Endothelial cell of umbilical vein (primary cell): ENCODE measurements around the gene BHLHA15. TPM values are rescaled to one million over a fixed set of nuclear protein-coding genes. Genes with fewer than 3 reads are reported as not detected.

ENCODE experiments used
- BruUV-seq: library from RNA; stranded (reverse); fragments of 400-500 nt; replicated peaks from 2 replicates; lab custom pipeline; 2021; lab: Mats Ljungman, UMichigan
- CTCF ChIA-PET: fragments of 300-600, 350-600 bp; sonication (Branson Sonifier 250); formaldehyde crosslinking; loops from one replicate; lab custom pipeline; 2021; ENCODE audit warnings: antibody characterized with exemption, inconsistent platforms; lab: Charles Lee
- POLR2A ChIA-PET: fragments of 300-600, 350-600 bp; sonication (Branson Sonifier 250); formaldehyde crosslinking; loops from one replicate; lab custom pipeline; 2021; ENCODE audit warnings: antibody characterized with exemption, inconsistent platforms; lab: Charles Lee
- DNase-seq: peaks from one replicate; pipeline ENCODE4 v3.0.0-alpha.2; 2011; ENCODE audit warnings: low read depth, low spot score
- FAIRE-seq: peaks from 2 replicates; lab custom pipeline; 2011; peaks lifted over from hg19 to GRCh38; lab: Jason Lieb, UNC
- H2AFZ ChIP-seq: 2 replicates; pipeline ENCODE4 v1.6.0; 2012; ENCODE audit warnings: low read depth, low read length, control low read depth, inconsistent platforms
- H3K27ac ChIP-seq: 2 replicates; pipeline ENCODE4 v1.5.1; 2011; ENCODE audit warnings: low read depth, mild to moderate bottlenecking, control low read depth, low read length, moderate library complexity; ENCODE audit not compliant: insufficient read depth
- H3K27me3 ChIP-seq, 2 experiments: 2 replicates each; pipeline versions ENCODE4 v1.6.0 to v1.6.1; 2011; ENCODE audit warnings: low read length in 2 of 2, mixed read lengths in 1 of 2; ENCODE audit not compliant: control insufficient read depth in 2 of 2, insufficient read depth in 2 of 2
- H3K36me3 ChIP-seq, 2 experiments: 2 replicates in 1 of 2; 3 replicates in 1 of 2; pipeline ENCODE4 v1.5.1; 2011; ENCODE audit warnings: low read length in 2 of 2, mild to moderate bottlenecking in 1 of 2, moderate library complexity in 1 of 2; ENCODE audit not compliant: control insufficient read depth in 2 of 2, insufficient read depth in 2 of 2; ENCODE audit errors: extremely low read depth in 1 of 2
- H3K4me1 ChIP-seq: 3 replicates; pipeline ENCODE4 v1.5.1; 2011; ENCODE audit warnings: mild to moderate bottlenecking, low read length; ENCODE audit not compliant: control insufficient read depth, insufficient read depth; ENCODE audit errors: extremely low read depth
- H3K4me2 ChIP-seq: 2 replicates; pipeline ENCODE4 v1.6.1; 2011; ENCODE audit warnings: low read length, control low read depth, mixed read lengths; ENCODE audit not compliant: insufficient read depth
- H3K4me3 ChIP-seq, 3 experiments: fragments of 200-600 bp in 1 of 3; sonication (generic), shearing (Covaris generic) in 1 of 3; replicated peaks in 1 of 3; 2 replicates each; pipeline ENCODE4 v1.5.1; 2011 to 2016; ENCODE audit warnings: control low read depth in 3 of 3, low read length in 3 of 3, mild to moderate bottlenecking in 2 of 3, inconsistent platforms in 1 of 3, low read depth in 1 of 3, moderate library complexity in 1 of 3; ENCODE audit not compliant: insufficient read depth in 1 of 3
- H3K79me2 ChIP-seq: 2 replicates; pipeline ENCODE4 v1.6.0; 2012; ENCODE audit warnings: low read length, inconsistent platforms; ENCODE audit not compliant: control insufficient read depth, insufficient read depth
- H3K9ac ChIP-seq: replicated peaks from 2 replicates; pipeline ENCODE3; 2011; ENCODE audit warnings: low read length, control low read depth; ENCODE audit not compliant: insufficient read depth; ENCODE audit errors: extremely low read depth
- H3K9me1 ChIP-seq: replicated peaks from 3 replicates; pipeline ENCODE4 v1.6.0; 2011; ENCODE audit warnings: mild to moderate bottlenecking, low read length; ENCODE audit not compliant: control insufficient read depth, insufficient read depth; ENCODE audit errors: extremely low read depth
- H3K9me3 ChIP-seq: replicated peaks from 2 replicates; pipeline ENCODE4 v1.5.1; 2012; ENCODE audit warnings: low read length, inconsistent platforms; ENCODE audit not compliant: control insufficient read depth, insufficient read depth
- H4K20me1 ChIP-seq: replicated peaks from 2 replicates; pipeline ENCODE3; 2011; ENCODE audit warnings: mild to moderate bottlenecking, low read length; ENCODE audit not compliant: control insufficient read depth, insufficient read depth; ENCODE audit errors: extremely low read depth
- EZH2 ChIP-seq: IDR thresholded peaks from 2 replicates; pipeline ENCODE4 v1.6.1; 2012; ENCODE audit warnings: borderline replicate concordance, low read depth, mild to moderate bottlenecking, moderate library complexity, low read length, inconsistent platforms; ENCODE audit not compliant: severe bottlenecking
- FOS ChIP-seq: IDR thresholded peaks from 2 replicates; pipeline ENCODE4 v1.6.1; 2011; ENCODE audit warnings: mild to moderate bottlenecking, low read length, moderate library complexity, borderline replicate concordance; ENCODE audit not compliant: insufficient read depth
- GATA2 ChIP-seq: IDR thresholded peaks from 2 replicates; pipeline ENCODE4 v1.7.0; 2011; ENCODE audit warnings: low read depth, mild to moderate bottlenecking, moderate library complexity, mixed read lengths, low read length; ENCODE audit not compliant: insufficient read length, insufficient read depth
- JUN ChIP-seq: IDR thresholded peaks from 2 replicates; pipeline ENCODE4 v1.6.1; 2011; ENCODE audit warnings: borderline replicate concordance, low read depth; ENCODE audit not compliant: insufficient read length, insufficient read depth
- MYC ChIP-seq: IDR thresholded peaks from one replicate; pipeline ENCODE4 v1.6.1; 2011; ENCODE audit warnings: mild to moderate bottlenecking, low read depth, low read length
- POLR2A ChIP-seq: IDR thresholded peaks from 2 replicates; pipeline ENCODE4 v1.6.1; 2012; ENCODE audit warnings: low read depth, mild to moderate bottlenecking, control low read depth, low read length
- POLR2AphosphoS5 ChIP-seq: IDR thresholded peaks from 2 replicates; pipeline ENCODE4 v1.6.1; 2012; ENCODE audit warnings: low read depth, mild to moderate bottlenecking, control low read depth, low read length, moderate library complexity; ENCODE audit not compliant: insufficient read depth
- dilution Hi-C: fragments of 300-500 bp; cut with MboI; formaldehyde crosslinking; loops from one replicate; pipeline ENCODE4 v1.15.0; 2019; ENCODE audit warnings: low sequenced_read_pairs; ENCODE audit not compliant: extremely low pct_ligation_motif_present
- intact Hi-C: fragments of 100-400 bp; cut with micrococcal nuclease; formaldehyde crosslinking; loops from one replicate; pipeline ENCODE4 v1.10.0; 2022
- polyA plus RNA-seq, 4 experiments: library from polyadenylated mRNA; depleted of rRNA in 3 of 4; stranded (reverse) in 3 of 4; unstranded in 1 of 4; fragments of >200 nt; gene quantifications; 2 replicates each; pipeline versions ENCODE4 v1.2.1 to v1.2.3, GENCODE V29; 2011 to 2012; ENCODE audit warnings: missing spikeins in 1 of 4
- total RNA-seq: library from RNA; stranded (reverse); gene quantifications from 2 replicates; pipeline ENCODE4 v1.2.3, GENCODE V29; 2021
- TF ChIP-seq, protein P1 (sequence below): IDR thresholded peaks from 2 replicates; pipeline ENCODE4 v1.6.1; 2011; ENCODE audit not compliant: insufficient read depth, insufficient read length
- TF ChIP-seq, protein P2 (sequence below), 2 donors: IDR thresholded peaks; 1 replicate in 1 of 2; 2 replicates in 1 of 2; pipeline ENCODE4 v1.5.1; 2011; ENCODE audit warnings: low read length in 2 of 2, mild to moderate bottlenecking in 2 of 2, moderate library complexity in 2 of 2, control low read depth in 1 of 2, inconsistent platforms in 1 of 2, low read depth in 1 of 2; ENCODE audit not compliant: insufficient read depth in 1 of 2; ENCODE audit errors: extremely low read depth in 1 of 2

Gene BHLHA15
- total and polyA plus RNA-seq, 2 donors (not counting 3 experiments of a cell fraction or from before 2014, with no cell fraction given), result 0.81 to 1.2 TPM

DNA sequence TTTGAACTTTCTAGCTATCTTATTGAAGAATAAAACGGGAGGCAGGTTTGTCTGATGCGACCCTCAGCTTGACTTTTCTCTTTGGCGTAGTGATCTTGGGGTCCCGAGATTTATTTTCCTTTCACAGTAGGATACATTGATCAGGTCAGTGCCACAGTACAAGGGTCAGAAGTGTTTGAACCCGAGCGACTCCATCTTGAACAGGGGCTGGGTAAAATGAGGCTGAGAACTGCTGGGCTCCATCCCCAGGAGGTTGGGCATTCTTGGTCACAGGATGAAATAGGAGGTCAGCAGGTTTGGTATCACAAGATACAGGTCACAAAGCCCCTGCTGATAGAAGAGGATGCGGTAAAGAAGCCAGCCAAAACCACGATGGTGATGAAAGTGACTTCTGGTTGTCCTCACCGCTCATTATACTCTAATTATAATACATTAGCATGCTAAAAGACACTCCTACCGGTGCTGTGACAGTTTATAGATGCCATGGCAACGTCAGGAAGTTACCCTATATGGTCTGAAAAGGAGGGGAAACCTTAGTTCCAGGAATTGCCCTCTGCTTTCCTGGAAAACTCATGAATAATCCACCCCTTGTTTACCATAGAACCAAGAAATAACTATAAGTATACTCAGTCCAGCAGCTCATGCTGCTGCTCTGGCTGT, 43.8 kb downstream of the BHLHA15 start:
- no peak overlapping the region for H3K4me3 ChIP-seq
- H3K9me1 ChIP-seq, result no peaks in the 10 kb centered on the region
- no peaks in the 10 kb centered on the region for H3K9me3 ChIP-seq
- peaks cover 22% of the 10 kb centered on the region for H3K4me1 ChIP-seq
- no peak overlapping the region for H2AFZ ChIP-seq
- FAIRE-seq (no peak), DNase-seq (no peak)
- no TSS peak for BruUV-seq
- ChIA-PET POLR2A (interaction anchor here (0.6 kb wide), 1 partner anchor 166 kb away, joined by 4 read pairs; no protein-coding TSS in a partner anchor), CTCF (interaction anchor here (1.5 to 3.2 kb wide), 2 partner anchors 12 kb away, joined by 4 to 12 read pairs; no protein-coding TSS in a partner anchor)
- no peaks in the 10 kb centered on the region for H4K20me1 ChIP-seq
- no peak for TF ChIP-seq JUN
- no peak overlapping the region for H3K4me2 ChIP-seq
- peaks cover 27% of the 10 kb centered on the region for H3K79me2 ChIP-seq
- H3K27me3 ChIP-seq, result no peaks in the 10 kb centered on the region
- no peak overlapping the region for H3K9ac ChIP-seq
- intact Hi-C loops (no loop called here), dilution Hi-C loops (no loop called here)
- no peak overlapping the region for H3K27ac ChIP-seq
- H3K36me3 ChIP-seq, result no peaks in the 10 kb centered on the region

DNA sequence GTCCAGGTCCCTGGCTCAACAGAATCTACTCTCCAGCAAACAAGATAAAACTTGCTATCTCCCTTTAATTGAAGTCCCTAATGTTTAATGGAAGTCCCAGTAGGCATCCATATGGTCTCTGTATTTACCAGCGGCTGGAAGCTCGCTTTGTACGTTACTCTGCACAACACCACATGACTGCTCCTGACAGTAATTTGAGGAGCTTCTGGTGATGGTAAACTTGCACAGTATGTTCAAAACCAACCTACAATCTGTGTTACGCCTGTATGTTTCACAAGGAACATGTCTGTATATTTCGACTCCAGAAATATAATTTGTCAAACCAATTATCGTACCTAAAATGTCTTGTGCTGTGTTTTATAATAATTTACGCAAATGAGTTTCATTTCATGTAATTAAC, 45.2 kb downstream of the BHLHA15 start:
- no peak overlapping the region for H2AFZ ChIP-seq
- H3K9ac ChIP-seq, result no peak overlapping the region
- H3K27me3 ChIP-seq, result no peaks in the 10 kb centered on the region
- no peak overlapping the region for H3K27ac ChIP-seq
- no peaks in the 10 kb centered on the region for H3K36me3 ChIP-seq
- ChIA-PET CTCF (interaction anchor here (1.1 to 1.5 kb wide), 2 partner anchors 8 to 11 kb away, joined by 3 to 4 read pairs; no protein-coding TSS in a partner anchor), POLR2A (no interaction called here)
- no peak overlapping the region for H3K4me2 ChIP-seq
- FAIRE-seq (no peak), DNase-seq (no peak)
- peaks cover 22% of the 10 kb centered on the region for H3K79me2 ChIP-seq
- no peaks in the 10 kb centered on the region for H4K20me1 ChIP-seq
- no TSS peak for BruUV-seq
- TF ChIP-seq FOS, result no peak
- no peak for TF ChIP-seq POLR2A
- TF ChIP-seq EZH2, result no peak
- TF ChIP-seq, protein P1, sequence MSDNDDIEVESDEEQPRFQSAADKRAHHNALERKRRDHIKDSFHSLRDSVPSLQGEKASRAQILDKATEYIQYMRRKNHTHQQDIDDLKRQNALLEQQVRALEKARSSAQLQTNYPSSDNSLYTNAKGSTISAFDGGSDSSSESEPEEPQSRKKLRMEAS, result no peak
- no peak for TF ChIP-seq MYC
- TF ChIP-seq, protein P2, sequence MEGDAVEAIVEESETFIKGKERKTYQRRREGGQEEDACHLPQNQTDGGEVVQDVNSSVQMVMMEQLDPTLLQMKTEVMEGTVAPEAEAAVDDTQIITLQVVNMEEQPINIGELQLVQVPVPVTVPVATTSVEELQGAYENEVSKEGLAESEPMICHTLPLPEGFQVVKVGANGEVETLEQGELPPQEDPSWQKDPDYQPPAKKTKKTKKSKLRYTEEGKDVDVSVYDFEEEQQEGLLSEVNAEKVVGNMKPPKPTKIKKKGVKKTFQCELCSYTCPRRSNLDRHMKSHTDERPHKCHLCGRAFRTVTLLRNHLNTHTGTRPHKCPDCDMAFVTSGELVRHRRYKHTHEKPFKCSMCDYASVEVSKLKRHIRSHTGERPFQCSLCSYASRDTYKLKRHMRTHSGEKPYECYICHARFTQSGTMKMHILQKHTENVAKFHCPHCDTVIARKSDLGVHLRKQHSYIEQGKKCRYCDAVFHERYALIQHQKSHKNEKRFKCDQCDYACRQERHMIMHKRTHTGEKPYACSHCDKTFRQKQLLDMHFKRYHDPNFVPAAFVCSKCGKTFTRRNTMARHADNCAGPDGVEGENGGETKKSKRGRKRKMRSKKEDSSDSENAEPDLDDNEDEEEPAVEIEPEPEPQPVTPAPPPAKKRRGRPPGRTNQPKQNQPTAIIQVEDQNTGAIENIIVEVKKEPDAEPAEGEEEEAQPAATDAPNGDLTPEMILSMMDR (IDR thresholded peaks at IDR 0.05; ENCODE audit: extremely low read depth in 1 of 2, insufficient read depth in 1 of 2, low read depth in 1 of 2, low read length in 2 of 2), result no peak
- TF ChIP-seq JUN, result no peak
- no peak for TF ChIP-seq GATA2
- TF ChIP-seq POLR2AphosphoS5, result no peak
- H3K4me1 ChIP-seq, result peaks cover 8% of the 10 kb centered on the region
- H3K9me3 ChIP-seq, result no peaks in the 10 kb centered on the region
- no peaks in the 10 kb centered on the region for H3K9me1 ChIP-seq
- intact Hi-C loops, result no loop called here
- dilution Hi-C loops, result no loop called here
- H3K4me3 ChIP-seq, result no peak overlapping the region
